GM19463 (cell line): ENCODE results near the gene APBB2.
A peak's percentile ranks its signal among the peaks of the same experiment; 100 is the strongest.

ENCODE experiments used
- ATAC-seq: cut with Tn5 transposase; IDR thresholded peaks from one replicate; pipeline ENCODE4 v1.9.1; 2021; ENCODE audit warnings: mild to moderate bottlenecking, moderate library complexity; ENCODE audit not compliant: unreplicated experiment

APBB2 gene

DNA sequence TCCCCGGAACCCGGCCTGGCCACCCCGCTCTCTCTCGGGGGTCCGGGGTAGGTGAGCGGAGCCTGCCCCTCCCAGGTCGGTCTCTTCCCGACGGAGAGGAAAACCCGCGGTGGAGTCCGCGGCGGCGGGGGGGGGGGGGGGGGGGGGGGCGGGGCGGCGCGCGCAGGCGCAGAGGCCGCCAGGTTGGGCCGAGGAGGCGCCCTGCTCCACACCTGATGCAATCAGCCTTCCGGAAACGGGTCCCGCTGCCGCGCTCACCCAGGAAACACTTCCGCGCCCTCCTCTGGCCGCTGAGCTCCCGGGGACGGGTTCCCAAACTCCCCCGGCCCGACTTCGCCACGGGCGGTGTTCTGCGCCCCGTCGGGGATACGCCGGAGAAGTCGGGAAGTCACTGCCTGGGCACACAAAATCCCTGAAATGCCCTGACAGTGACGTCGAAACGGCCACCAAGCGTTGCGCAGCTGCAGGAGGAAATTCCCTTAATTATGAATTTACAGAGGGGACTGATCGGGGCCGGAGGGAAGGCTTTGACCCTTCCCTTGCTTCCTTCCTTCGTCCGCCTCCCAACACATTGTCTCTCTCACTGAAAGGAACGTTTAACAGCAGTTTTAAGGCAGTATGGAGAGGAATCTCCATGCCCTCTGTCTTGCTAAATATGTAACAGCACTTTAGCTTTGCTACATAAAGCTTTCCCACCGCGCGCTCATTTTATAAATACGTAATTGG, 2.1 kb upstream of the APBB2 start:
- ATAC-seq, result peak; percentile 48

DNA sequence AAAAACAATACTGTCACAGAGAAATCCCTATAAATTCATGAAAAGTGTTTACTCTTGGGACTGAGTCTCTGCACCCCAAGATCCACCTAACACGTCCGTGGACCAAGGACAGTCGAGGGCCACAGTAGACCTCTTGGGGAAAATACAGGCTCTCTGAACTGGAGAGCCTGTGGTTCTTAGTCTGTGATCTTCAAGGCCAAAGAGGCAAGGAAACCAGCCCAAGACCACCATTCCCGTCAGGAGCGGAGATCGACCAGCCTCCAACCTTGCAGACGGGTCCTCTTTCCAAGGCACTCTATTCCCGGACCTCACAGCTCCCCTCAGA, 1.6 kb upstream of the APBB2 start:
- ATAC-seq, result no peak

DNA sequence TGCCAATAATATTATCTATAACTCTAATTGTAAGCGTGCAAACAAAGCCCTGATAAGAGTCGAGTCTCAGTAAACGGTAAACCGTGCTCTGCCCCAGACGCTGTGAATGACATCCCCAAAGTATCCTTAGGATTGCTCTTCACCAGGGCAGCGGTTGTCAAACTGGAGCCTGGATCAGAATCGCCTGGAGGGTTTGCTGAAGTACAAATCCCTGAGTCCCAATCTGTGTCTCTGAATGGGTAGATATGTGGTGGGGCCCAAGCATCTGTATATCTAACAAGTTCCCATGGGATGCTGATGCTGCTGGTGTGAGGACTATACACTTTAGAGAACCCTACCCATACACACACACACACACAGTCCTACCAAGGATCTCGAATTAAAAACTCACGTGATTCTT, 813 bp upstream of the APBB2 start:
- ATAC-seq, result no peak

DNA sequence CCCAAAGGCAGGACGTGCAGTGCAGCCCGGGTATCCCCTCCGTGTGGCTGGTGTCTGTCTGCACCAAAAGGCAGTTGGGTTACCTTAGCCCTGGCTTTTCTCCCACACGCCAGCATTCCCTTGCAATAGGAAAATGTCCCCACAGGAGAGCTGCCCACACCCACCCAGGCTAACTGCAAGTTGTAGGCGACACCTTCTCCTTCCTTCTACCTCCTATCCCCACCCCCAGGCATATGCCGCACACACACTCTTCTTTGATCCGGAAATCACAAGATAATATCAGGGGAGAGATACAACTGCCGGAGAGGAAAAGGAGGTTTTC, 444 bp upstream of the APBB2 start:
- ATAC-seq, result no peak

DNA sequence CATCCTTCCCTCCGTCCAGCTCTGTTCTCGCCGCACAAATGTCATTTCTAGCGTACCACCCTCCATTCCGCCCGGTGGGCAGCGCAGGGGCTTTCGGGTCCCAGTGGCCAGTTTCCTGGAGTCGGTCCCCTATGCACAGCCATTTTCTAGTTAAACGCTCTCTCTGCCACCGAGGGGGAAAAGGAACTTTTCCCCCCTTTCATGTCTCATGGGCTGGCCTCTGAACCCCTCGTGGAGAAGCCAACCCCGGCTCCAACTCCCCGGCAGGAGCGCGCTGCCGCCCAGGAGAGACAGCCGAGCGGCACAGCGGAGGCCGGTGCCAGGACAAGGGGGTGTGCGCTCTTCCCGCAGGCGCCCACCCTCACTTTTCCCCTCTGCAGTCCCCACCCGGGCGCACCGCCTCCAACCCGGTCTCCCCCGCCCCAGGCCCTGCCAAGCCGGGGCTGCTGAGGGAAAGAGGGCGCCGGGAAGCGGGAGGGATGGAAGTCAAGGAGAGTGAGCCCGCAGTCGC, 662 bp downstream of the APBB2 start:
- peak; percentile 9 for ATAC-seq

DNA sequence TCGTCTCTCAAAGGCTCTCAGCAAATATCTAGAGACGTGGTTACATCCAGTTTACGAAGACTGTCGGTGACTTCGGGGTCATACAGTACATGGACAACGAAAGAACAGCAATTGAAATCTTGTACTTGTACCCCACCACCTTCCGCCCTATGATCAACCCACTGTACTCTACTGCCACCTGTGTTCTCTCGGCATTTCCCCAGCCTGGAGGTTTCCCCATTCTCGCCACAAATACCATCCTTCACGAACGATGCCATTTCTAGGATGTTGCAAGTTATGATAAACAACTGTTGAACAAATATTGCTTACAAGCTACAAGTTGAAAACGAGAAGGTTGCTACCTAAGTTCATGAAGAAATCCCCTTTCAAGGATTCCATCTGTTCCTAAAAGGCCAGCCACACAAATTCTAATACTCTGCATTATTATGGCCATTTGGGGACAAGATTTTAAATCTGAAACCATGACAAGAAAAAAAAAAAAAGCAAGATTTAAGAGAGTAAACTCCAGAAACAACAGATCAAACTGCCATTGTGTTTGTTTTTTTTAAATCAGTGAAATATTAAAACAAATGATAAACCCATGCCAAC, 1.6 kb downstream of the APBB2 start:
- no peak for ATAC-seq

DNA sequence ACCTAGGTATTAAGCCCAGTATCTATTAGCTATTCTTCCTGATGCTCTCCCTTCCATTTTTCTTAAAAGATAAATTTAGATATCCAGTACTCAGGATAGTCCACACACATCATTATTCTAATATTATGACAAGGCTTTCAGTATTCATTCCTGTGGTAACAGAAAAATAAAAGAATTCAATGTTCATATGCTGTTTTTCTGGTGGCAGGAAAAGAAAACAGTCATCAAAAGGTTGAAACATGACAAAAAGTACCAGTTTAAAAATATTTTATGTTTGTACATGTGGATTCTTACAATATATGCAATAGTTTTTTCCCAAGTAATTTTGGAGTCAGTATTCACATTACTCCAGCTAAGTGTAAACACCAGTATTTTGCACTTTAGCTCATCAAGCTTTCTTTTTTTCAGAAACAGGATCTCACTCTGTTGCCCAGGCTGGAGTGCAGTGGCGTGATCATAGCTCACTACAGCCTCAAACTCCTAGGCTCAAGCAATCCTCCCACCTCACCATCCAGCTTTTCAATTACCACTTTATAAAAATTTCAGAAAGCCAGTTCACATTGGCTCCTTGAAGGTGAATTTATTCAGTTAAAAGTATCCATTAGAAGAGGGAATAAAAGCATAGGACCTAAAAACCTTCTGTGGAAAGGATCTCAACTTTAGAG, 2.3 kb downstream of the APBB2 start:
- ATAC-seq, result no peak

DNA sequence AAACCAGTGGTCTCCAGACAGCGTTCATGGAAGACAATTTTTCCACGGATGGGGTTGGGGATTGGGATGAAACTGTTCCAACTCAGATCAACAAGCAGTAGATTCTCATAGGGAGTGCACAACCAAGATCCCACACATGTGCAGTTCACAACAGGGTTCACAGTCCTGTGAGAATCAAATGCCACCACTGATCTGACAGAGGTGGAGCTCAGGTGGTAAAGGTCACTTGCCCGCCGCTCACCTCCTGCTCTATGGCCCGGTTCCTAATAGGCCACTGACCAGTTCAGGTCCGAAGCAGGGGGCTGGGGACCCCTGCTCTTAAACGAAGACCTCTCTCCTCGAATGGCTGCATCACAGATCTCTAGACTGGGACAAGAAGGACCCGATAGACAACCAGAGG, 4.4 kb downstream of the APBB2 start:
- no peak for ATAC-seq

DNA sequence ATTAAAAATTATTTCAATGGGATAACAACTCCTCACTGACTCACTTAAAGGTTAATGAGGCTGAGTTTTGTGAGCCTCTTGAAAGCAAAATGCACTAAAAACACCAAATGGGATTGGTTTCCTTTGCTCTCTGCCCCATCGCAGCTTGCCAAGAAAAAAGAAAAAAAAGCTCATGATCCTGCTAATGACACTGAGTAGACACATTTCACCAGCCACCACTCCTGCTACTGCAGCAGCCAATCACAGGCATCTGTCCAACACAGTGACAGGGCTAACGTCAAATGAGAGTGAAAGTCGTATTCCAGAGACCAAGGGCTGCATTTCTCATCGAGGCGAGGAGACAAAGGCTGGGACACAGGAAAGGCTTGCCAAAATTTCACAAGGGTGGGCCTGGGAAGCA, 5.2 kb downstream of the APBB2 start:
- no peak for ATAC-seq

DNA sequence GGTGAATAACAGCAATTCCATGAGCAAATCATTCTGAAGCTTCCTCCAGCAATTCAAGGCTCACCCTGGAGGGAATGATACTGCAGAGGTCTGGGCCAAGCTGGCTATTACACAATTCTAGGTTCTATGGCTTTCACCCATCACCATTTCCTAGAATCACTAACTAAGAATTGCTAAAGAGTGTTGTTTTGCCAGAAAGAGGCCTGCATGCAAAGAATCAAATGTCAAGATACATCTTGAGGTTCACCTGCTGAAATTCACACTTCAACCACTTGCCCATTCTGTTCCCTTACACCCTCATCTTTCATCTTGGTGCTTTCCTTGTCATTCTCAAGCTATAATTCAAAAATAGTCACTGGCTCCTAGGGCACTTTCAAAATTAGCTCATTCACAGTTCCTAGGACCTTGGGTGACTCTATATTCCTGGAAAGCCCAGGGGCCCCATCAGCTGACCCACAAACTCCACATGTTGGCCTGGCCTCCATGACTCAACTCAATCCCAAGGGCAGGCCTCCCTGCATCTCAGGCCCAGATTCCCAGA, 7.0 kb downstream of the APBB2 start:
- no peak for ATAC-seq

DNA sequence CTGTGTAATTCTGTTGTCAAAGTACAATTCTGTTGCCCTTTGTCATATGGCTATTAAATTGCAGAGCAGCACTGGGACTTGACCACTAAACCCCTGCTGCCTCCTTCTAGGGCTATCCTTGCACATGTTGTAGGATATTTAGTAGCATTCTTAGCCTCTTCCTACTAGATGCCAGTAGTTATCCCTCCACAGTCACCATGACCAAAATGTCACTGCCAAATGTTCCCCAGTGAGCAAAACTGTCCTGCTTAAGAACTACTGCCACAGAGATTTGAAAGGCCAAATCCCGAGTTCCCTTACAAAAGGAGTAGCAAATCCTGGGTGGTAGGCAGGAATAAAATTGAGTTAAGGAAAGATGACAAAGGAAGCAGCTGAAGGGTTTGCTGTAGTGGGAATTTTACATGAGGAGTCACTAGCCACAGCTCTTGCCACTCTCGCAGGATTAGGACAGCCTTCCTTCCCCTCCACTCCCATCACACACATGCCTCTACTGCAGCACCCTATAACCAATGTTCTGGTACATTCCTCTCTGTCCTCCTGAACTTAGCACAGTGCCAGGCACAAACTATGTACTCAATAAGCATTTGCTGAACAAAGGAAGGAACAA, 8.4 kb downstream of the APBB2 start:
- ATAC-seq, result no peak

DNA sequence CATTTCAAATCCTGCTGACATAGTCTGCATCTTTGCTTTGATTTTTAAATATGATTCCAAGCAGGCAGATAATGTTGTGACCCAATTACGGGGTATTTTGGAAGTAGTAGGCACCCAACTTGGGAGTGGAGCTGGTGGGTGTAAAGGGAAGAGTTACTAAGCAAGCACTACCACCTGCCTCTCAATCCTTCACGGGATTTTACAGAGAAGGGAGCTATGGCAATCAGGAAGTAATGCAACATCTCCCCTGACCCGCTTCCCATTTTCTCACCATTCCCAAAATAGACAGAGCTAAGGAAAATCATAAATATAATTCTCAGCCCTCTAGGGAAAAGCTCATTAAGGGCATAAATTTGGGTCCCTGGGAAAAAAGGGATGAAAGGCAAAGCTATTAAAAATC, 9.2 kb downstream of the APBB2 start:
- no peak for ATAC-seq

DNA sequence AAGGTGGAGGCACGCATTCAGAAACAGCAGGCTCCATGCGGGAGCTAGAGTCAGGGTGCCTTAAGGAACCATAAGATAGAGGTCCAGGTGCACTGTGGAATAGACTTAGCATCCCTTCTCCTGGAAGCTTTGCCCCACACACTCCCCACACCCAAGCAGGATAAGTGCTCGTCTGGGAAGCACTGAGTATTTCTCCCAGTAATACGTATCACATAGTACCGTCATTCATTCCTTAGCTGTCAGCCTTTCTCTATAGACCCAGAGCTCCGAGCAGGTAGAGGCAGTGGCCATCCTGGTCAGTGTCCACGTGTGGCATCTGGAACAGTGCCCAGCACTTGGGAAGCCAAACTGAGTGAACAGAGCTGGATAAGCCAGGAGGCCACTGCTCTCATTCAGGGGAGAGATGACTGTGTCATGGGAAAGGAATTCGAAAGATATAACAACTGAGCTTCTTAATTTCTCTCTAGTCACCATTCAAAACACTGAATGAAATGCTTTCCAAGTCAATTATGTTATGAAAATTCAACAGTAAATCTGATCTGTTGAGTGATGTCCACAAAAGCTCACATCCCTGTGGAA, 9.9 kb downstream of the APBB2 start:
- ATAC-seq, result no peak

DNA sequence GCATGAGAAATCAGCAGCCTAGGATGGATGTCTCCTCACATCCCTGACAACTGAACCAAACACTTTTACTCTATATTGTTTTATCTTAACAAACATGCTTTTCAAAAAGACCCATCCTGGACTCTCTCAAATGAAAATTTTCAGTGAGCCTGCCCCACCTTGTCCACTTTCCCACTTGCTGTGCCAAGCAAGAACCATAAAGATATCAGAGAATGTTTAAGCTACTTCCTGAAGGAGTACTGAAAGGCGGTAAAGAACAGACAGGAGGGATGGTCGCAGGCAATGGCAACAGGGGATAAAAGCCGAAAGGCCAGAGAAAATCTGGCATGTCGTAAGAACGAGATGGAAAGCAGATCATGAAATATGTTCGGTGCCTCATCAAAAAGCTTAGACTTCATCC, 10.5 kb downstream of the APBB2 start:
- ATAC-seq, result no peak

DNA sequence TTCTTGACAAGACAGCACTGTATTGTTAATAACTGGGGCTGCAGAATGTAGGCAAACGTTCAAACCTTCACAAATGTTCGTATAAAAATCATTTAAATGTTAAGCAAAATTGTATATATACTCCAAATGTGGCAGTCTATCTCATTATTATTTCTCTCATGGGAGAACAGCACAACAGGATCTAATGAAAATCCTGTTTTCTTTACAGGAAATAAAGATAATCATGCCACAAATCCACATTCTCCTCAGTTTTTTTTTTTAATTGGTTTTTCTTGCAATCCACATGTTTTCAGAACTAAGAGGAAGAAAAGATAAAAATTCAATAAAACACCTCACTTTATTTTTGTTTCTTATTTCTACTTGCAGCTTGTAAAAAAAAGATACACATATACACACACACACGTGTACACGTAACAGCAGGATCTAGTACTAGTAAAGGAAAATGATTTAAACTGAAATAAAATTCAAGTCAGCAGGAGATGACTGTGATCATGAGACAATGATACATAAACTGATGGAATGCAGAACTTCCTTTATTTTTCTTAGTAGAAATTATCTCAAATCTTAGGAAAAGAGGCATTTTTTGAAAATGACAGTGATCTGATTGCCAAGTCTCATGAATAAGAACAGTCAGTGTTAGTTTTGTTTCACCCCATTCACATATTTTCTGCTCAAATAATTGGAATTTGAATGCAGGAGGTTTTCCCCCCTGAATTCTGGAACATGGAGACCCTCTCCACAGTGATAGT, 11.3 kb downstream of the APBB2 start:
- no peak for ATAC-seq

DNA sequence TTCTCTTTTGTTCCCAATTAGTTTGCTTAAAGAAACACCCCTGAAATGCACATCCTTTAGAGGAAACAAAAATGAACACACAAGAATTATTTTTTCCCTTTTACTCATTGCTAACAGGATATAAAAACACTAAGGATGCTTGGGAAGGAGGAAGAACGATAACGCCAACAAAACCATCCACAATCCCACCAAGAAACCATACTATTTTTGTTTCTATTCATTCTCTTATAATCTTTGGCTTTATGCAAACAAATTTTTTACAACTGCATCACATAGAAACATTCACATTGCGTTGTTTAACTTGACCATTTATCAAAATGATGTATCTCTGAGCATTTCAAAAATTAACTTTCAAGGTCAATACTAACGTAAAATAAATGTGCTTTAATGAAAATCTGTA, 12.0 kb downstream of the APBB2 start:
- no peak for ATAC-seq

DNA sequence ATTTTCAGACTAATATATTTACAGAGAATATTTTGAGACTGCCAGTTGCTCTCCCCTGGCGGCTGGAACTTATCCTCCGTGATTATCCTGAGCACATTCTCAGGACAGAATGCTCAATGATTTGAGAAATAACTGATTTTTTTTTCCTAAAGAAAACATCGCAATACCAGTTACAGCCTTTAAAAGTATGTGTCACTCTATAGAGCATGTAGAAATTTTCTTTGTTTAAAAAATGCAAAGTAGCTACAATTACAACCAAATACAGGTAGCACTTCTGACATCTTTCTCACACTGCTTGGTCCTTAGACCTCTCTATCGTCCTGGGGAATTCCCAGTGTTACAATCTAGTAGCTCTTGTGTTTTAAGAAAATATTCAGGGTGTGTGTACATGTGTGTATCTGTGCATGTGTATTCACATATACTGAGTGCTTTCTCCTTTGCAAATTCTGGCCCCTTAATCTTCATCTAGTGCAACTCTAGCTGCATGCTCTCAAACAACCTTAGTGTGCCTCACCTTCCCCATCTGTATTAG, 13.8 kb downstream of the APBB2 start:
- ATAC-seq, result no peak

DNA sequence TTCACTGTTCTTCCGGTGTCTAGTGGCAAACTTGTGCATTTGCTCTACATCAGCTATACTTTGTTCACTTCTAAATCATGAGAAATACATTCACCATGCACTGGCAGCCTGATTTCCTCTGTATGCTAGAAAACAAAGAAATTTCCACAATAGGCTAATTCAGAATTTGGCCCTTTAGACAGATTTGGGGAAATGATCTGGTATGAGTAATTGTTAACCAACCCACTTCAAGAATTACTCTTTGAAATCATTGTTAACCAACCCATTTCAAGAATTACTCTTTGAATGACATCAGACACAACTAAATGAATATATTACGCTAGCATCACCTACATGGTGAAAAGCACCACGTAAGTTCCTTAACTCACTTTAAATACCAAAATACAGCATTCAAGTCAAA, 14.6 kb downstream of the APBB2 start:
- no peak for ATAC-seq

DNA sequence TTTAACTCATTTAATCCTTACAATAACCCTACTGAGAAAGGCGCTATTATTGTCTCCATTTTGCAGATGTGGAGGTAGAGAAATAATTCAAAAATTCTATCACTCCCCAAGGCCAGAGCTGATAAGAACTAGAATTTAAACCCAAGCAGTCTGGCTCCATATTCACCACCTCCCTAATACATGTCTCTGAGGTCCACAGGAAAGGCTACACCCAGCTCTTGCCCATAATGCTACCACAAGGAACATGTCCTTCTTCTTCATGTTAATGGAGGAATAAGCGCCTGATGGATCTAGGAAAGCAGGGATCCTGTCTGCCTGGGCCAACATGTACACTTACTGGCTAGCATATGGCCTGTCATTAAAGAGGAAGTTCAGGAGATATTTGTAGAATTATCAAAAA, 16.3 kb downstream of the APBB2 start:
- no peak for ATAC-seq

DNA sequence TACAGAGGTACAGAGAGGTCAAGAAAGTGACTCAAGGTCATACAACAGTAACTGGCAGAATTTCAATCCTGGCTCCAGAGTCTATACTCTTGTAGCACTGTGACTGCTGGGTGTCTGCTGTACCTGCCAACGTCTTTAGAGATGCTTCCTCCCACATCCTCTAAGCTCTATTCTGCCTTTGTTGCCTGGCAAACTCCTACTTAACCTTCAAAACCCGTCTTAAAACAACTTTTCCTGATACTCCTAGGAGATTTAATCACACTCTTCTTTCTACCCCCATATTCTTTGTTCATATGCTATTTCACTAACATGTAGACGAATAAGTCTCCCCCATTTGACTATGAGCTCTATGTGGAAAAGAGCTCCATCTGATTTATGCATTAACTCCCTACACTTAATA, 16.8 kb downstream of the APBB2 start:
- ATAC-seq, result no peak
